A549 (cell line): ENCODE data around the gene CBLN1. TPM values are rescaled to one million over a fixed set of nuclear protein-coding genes. Genes with fewer than 3 reads are reported as not detected.

ENCODE experiments used
- ATAC-seq, 2 experiments: fragments of 200-7000 bp in 1 of 2; fragments of >200 bp in 1 of 2; cut with Nextera tagmentation in 1 of 2; cut with Tn5 transposase in 1 of 2; 3 replicates each; pipeline versions ENCODE4 v1.8.0 to v1.9.1; 2018 to 2020; ENCODE audit warnings: mild to moderate bottlenecking in 1 of 2, moderate library complexity in 1 of 2
- CTCF ChIA-PET: fragments of 300-600 bp; sonication (Branson Sonifier 250); formaldehyde crosslinking; extraction: SDS; loops from one replicate; lab custom pipeline; 2021; ENCODE audit warnings: antibody characterized with exemption, inconsistent platforms; lab: Yijun Ruan, JAX
- POLR2A ChIA-PET: fragments of 350-600 bp; formaldehyde crosslinking; extraction: SDS; loops from one replicate; lab custom pipeline; 2021; ENCODE audit warnings: antibody characterized with exemption, inconsistent platforms; lab: Yijun Ruan, JAX
- DNase-seq, 2 experiments: peaks; one replicate each; pipeline versions ENCODE4 v3.0.0 to v3.0.0-alpha.2; 2011 to 2016; ENCODE audit warnings: low read depth in 1 of 2, low spot score in 1 of 2
- FAIRE-seq: peaks from 2 replicates; lab custom pipeline; 2011; peaks lifted over from hg19 to GRCh38; lab: Jason Lieb, UNC
- H3K27ac ChIP-seq, 2 experiments: fragments of >200 bp; sonication (Bioruptor Twin); formaldehyde crosslinking; 3 replicates each; pipeline ENCODE4 v1.5.1; 2016 to 2017
- H3K4me1 ChIP-seq: fragments of >200 bp; sonication (Bioruptor Twin); formaldehyde crosslinking; 3 replicates; pipeline ENCODE4 v1.6.1; 2016
- H3K4me2 ChIP-seq: fragments of >200 bp; sonication (Bioruptor Twin); formaldehyde crosslinking; 3 replicates; pipeline ENCODE4 v1.6.1; 2016
- H3K4me3 ChIP-seq: fragments of >200 bp; sonication (Bioruptor Twin); formaldehyde crosslinking; 3 replicates; pipeline ENCODE4 v1.5.1; 2016
- H3K9me3 ChIP-seq: fragments of >200 bp; sonication (Bioruptor Twin); formaldehyde crosslinking; 3 replicates; pipeline ENCODE4 v1.6.1; 2016
- ATOH8 ChIP-seq: fragments of 250-450 bp; sonication (Bioruptor Pico); IDR thresholded peaks from 2 replicates; pipeline ENCODE4 v1.5.0; 2020; ENCODE audit warnings: low read depth, mild to moderate bottlenecking, moderate library complexity
- BCL3 ChIP-seq: fragments of >200 bp; sonication (Bioruptor Twin); formaldehyde crosslinking; IDR thresholded peaks from 3 replicates; pipeline ENCODE4 v1.6.1; 2016
- CHD4 ChIP-seq: fragments of 200-600 bp; sonication (generic); IDR thresholded peaks from 2 replicates; pipeline ENCODE4 v1.6.1; 2016; ENCODE audit warnings: antibody characterized with exemption, mild to moderate bottlenecking, borderline replicate concordance
- CTCF ChIP-seq: fragments of >200 bp; sonication (Bioruptor Twin); formaldehyde crosslinking; IDR thresholded peaks from 3 replicates; pipeline ENCODE4 v1.5.1; 2016
- E2F6 ChIP-seq: IDR thresholded peaks from 2 replicates; pipeline ENCODE4 v1.6.1; 2012; ENCODE audit warnings: low read depth, borderline replicate concordance
- ESRRA ChIP-seq: fragments of 150-350 bp; IDR thresholded peaks from 2 replicates; pipeline ENCODE4 v1.6.1; 2014; ENCODE audit warnings: mild to moderate bottlenecking, low read length, borderline replicate concordance
- HDAC2 ChIP-seq: fragments of 200-600 bp; sonication (generic); IDR thresholded peaks from 2 replicates; pipeline ENCODE4 v1.6.1; 2016
- HEYL ChIP-seq: fragments of 250-450 bp; sonication (Bioruptor Pico); IDR thresholded peaks from 2 replicates; pipeline ENCODE4 v1.8.0; 2021; ENCODE audit warnings: mild to moderate bottlenecking, moderate library complexity
- HOXB13 ChIP-seq: fragments of 250-450 bp; sonication (Bioruptor Pico); IDR thresholded peaks from 2 replicates; pipeline ENCODE4 v1.5.0; 2020; ENCODE audit warnings: low read depth, mild to moderate bottlenecking, moderate library complexity
- MAX ChIP-seq: IDR thresholded peaks from 2 replicates; pipeline ENCODE4 v1.6.1; 2012
- NPAS2 ChIP-seq: fragments of 250-450 bp; sonication (Bioruptor Pico); IDR thresholded peaks from 2 replicates; pipeline ENCODE4 v1.8.0; 2022; ENCODE audit warnings: mild to moderate bottlenecking, moderate library complexity, borderline replicate concordance
- NR3C1 ChIP-seq: fragments of >200 bp; sonication (Bioruptor Twin); formaldehyde crosslinking; IDR thresholded peaks from 3 replicates; pipeline ENCODE4 v1.6.1; 2017
- PHF8 ChIP-seq: fragments of 200-600 bp; sonication (generic); IDR thresholded peaks from 2 replicates; pipeline ENCODE4 v1.6.1; 2016; ENCODE audit warnings: low read depth, mild to moderate bottlenecking, antibody characterized with exemption, moderate library complexity, borderline replicate concordance
- RAD21 ChIP-seq, 2 experiments: fragments of >200 bp in 1 of 2; sonication (Bioruptor Twin) in 1 of 2; formaldehyde crosslinking in 1 of 2; IDR thresholded peaks in 1 of 2; conservative IDR thresholded peaks in 1 of 2; 2 replicates in 1 of 2; 3 replicates in 1 of 2; pipeline ENCODE4 v1.6.1; 2012 to 2018; ENCODE audit warnings: inconsistent platforms in 1 of 2
- REST ChIP-seq: fragments of 200-600 bp; sonication (generic); IDR thresholded peaks from 2 replicates; pipeline ENCODE4 v1.6.1; 2016; ENCODE audit warnings: antibody characterized with exemption, mild to moderate bottlenecking, moderate library complexity
- SMC3 ChIP-seq: fragments of >200 bp; sonication (Bioruptor Twin); formaldehyde crosslinking; IDR thresholded peaks from 3 replicates; pipeline ENCODE4 v1.6.1; 2018; ENCODE audit warnings: inconsistent platforms
- TFCP2L1 ChIP-seq: fragments of 250-450 bp; sonication (Bioruptor Pico); IDR thresholded peaks from 2 replicates; pipeline ENCODE4 v1.5.0; 2021; ENCODE audit warnings: mild to moderate bottlenecking
- WGBS: methylation state at CpG from one replicate; pipeline ENCODE4 v1.1.6; 2017; ENCODE audit errors: missing lambda C conversion rate; 5-methylcytosine and 5-hydroxymethylcytosine counted together
- polyA plus RNA-seq, 4 experiments: library from polyadenylated mRNA; depleted of rRNA in 3 of 4; stranded (reverse); fragments of >200 nt; fragmentation: RNase III in 1 of 4; extraction: RNeasy Plus Mini Kit Qiagen cat#74134 plus additional on column Dnase treatment in 1 of 4; gene quantifications; 2 replicates in 3 of 4; 3 replicates in 1 of 4; pipeline ENCODE4 v1.2.3, GENCODE V29; 2011 to 2017

CBLN1 gene
- polyA plus RNA-seq, 2 of the 4 experiments (the other 2 are of a cell fraction): 0.04 TPM; not detected in 1

GRCh38 chr16:49281843-49282642 is 405 bp upstream of the CBLN1 start:
- Histone ChIP-seq H3K4me2 (peak overlapping the region; percentile 95), H3K9me3 (no peaks in the 10 kb centered on the region), H3K27ac (peak overlapping the region in 1 of 2 experiments; percentile 69; a peak in 2 of 6 replicates), H3K4me3 (peak overlapping the region; percentile 57), H3K4me1 (0 out of 3 replicates have a peak, but pooled peaks cover 3% of the 10 kb centered on the region)
- no peak for FAIRE-seq
- 52% methylated on average over 32 of the region's 124 CpGs for WGBS
- CTCF ChIA-PET: interaction anchor here (0.6 to 1.2 kb wide), 6 partner anchors 8 to 273 kb away, joined by 3 to 5 read pairs (median 4); no protein-coding TSS in a partner anchor
- DNase-seq: peak; percentile 78 to 85
- no peak for TF ChIP-seq TFCP2L1 (CRISPR knock-in tag)
- TF ChIP-seq CHD4: no peak
- no peak for TF ChIP-seq NR3C1
- TF ChIP-seq SMC3: no peak
- TF ChIP-seq PHF8: no peak
- TF ChIP-seq HOXB13 (CRISPR knock-in tag): no peak
- no peak for TF ChIP-seq HEYL (CRISPR knock-in tag)
- TF ChIP-seq HDAC2: no peak
- TF ChIP-seq REST: no peak
- TF ChIP-seq NPAS2: no peak
- TF ChIP-seq ESRRA: no peak
- TF ChIP-seq CTCF: peak; percentile 53; the same call in 2 of the 3 replicates
- TF ChIP-seq BCL3: no peak
- TF ChIP-seq E2F6: peak; percentile 56
- TF ChIP-seq ATOH8: no peak
- peak; percentile 53 for TF ChIP-seq MAX
- TF ChIP-seq RAD21 (conservative IDR thresholded peaks at IDR 0.05 in 1 of 2, IDR thresholded peaks at IDR 0.05 in 1 of 2): no peak
- ATAC-seq: peak; percentile 90 to 96
- POLR2A ChIA-PET: no interaction called here
